ENCODE results near the gene BLOC1S4. TPM values are rescaled to one million over a fixed set of nuclear protein-coding genes. Genes with fewer than 3 reads are reported as not detected.

BLOC1S4 gene
- total RNA-seq, 1 donor from 2014 or later: 20.9 TPM

DNA sequence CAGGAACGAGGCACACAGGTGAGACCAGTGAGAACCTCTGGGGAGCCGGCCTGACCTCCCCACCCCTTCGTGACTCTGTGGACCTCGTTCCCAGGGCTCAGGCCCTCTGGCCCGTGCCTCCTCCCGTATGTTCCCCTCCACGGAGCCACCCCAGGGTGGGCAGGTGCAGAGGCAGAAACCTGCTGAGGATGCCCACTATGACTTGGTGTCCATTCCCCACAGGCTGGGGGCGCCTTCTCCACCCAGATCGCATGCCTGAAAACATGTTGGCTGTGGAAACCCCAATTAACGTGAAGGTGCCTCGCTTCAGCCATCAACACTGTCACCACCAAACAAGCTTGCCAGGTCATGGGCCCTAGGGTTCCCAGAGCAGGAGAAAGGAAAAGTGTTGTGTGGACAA lies 27.0 kb downstream of the BLOC1S4 start:
- Mint-ChIP-seq H3K27me3 (ENCODE audit: unreplicated experiment) (peaks cover 2% of the 10 kb centered on the region), H3K36me3 (ENCODE audit: low read depth, unreplicated experiment) (no peaks in the 10 kb centered on the region), H3K9me3 (ENCODE audit: unreplicated experiment) (no peaks in the 10 kb centered on the region), H3K27ac (ENCODE audit: unreplicated experiment) (no peak overlapping the region), H3K4me1 (ENCODE audit: unreplicated experiment) (peaks cover 4% of the 10 kb centered on the region), H3K4me3 (ENCODE audit: unreplicated experiment) (no peak overlapping the region)
- DNase-seq (ENCODE audit: low spot score): no peak
- TF ChIP-seq, protein P1, sequence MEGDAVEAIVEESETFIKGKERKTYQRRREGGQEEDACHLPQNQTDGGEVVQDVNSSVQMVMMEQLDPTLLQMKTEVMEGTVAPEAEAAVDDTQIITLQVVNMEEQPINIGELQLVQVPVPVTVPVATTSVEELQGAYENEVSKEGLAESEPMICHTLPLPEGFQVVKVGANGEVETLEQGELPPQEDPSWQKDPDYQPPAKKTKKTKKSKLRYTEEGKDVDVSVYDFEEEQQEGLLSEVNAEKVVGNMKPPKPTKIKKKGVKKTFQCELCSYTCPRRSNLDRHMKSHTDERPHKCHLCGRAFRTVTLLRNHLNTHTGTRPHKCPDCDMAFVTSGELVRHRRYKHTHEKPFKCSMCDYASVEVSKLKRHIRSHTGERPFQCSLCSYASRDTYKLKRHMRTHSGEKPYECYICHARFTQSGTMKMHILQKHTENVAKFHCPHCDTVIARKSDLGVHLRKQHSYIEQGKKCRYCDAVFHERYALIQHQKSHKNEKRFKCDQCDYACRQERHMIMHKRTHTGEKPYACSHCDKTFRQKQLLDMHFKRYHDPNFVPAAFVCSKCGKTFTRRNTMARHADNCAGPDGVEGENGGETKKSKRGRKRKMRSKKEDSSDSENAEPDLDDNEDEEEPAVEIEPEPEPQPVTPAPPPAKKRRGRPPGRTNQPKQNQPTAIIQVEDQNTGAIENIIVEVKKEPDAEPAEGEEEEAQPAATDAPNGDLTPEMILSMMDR (IDR thresholded peaks at IDR 0.05; ENCODE audit: unreplicated experiment): no peak

DNA sequence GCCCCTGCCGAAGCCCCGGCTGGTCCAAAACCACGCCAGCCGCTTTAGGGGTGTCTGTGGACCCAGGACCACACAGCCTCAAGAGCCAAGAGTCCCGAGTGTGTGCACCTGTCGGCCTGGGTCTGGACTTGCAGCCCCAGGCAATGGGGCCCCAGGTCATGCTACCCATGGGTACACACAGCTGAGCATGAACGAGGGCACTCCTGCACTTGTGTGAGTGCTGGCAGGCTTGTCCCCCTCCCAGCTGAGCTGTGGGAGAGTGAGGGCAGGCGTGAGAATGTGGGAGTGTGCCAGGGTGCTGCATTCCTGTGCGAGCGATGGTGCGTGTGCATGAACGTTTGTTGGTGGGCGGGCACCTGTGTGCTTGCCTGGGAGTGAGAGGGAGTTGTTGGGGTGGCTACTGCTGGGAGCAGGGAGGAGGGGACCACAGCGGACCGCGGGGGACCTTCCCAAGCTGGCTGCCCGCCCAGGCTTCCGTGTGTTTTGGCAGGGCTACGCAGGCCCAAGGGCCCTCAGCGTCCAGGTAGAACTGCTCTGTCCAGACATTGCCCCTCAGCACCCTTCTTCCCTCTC lies 30.8 kb downstream of the BLOC1S4 start:
- H3K36me3 Mint-ChIP-seq (ENCODE audit: low read depth, unreplicated experiment): no peaks in the 10 kb centered on the region
- no peak overlapping the region for H3K4me3 Mint-ChIP-seq (ENCODE audit: unreplicated experiment)
- peaks cover 7% of the 10 kb centered on the region for H3K27me3 Mint-ChIP-seq (ENCODE audit: unreplicated experiment)
- H3K4me1 Mint-ChIP-seq (ENCODE audit: unreplicated experiment): peaks cover 7% of the 10 kb centered on the region
- H3K9me3 Mint-ChIP-seq (ENCODE audit: unreplicated experiment): no peaks in the 10 kb centered on the region
- H3K27ac Mint-ChIP-seq (ENCODE audit: unreplicated experiment): no peak overlapping the region
- DNase-seq (ENCODE audit: low spot score): no peak
- TF ChIP-seq, protein P1 (IDR thresholded peaks at IDR 0.05; ENCODE audit: unreplicated experiment): no peak

DNA sequence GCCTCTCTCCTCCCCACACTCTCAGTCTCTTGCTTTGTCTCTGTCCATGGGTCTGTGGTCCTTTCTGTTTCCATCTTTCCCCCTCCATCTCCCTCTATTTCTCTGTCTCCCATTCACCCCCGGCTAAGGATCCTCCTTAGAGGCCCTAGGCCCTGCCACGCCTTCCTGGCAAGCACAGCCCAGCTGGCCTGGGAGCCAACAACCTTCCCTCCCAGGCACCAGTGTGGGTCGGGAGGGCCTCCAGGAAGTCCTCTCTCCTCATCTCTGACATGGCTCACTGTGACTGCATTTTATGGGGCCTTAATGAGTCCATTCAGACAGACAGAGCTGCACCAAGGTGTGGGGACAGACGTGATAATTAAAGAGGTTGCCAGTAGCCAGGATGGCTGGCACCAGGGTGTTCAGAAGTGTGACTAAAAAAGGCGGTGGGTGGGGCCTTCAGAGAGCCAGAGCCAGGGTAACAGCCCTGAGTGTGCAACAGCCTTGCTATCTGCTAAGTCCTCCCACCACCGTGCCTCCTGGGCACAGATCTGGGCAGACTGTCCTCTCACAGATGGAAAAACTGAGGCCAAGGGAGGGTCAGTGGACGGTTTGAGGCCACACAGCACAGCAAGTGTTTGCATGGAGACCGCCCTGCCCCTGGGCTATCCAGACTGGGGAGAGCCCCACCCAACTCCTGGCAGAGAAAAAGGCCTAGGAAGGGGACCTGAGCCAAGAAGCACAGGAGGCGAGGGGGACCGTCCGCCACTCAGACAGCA lies 31.5 kb downstream of the BLOC1S4 start:
- DNase-seq (ENCODE audit: low spot score): no peak
- H3K27me3 Mint-ChIP-seq (ENCODE audit: unreplicated experiment): peaks cover 6% of the 10 kb centered on the region
- no peaks in the 10 kb centered on the region for H3K36me3 Mint-ChIP-seq (ENCODE audit: low read depth, unreplicated experiment)
- H3K4me3 Mint-ChIP-seq (ENCODE audit: unreplicated experiment): no peak overlapping the region
- H3K4me1 Mint-ChIP-seq (ENCODE audit: unreplicated experiment): peaks cover 5% of the 10 kb centered on the region
- no peaks in the 10 kb centered on the region for H3K9me3 Mint-ChIP-seq (ENCODE audit: unreplicated experiment)
- TF ChIP-seq, protein P1 (IDR thresholded peaks at IDR 0.05; ENCODE audit: unreplicated experiment): no peak
- H3K27ac Mint-ChIP-seq (ENCODE audit: unreplicated experiment): no peak overlapping the region

DNA sequence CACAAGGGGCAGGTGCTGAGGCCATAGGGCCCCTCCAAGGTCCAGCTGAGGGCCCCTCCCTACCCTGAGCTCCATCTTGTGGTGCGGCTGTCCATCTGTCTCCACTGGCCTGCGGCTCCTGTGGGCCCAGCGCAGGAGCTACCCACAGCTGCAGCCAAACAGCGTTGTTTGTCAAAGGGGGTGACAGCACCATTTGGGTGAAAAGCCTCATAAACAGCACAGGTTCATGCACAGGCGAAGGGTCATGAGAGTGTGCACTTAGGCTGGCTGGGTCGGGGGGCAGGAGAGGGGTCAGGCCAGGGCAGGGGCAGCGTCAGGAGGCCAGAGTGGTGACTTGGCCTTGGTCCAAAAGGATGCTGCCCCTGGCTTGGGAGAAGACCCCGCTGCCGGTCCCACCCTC lies 32.3 kb downstream of the BLOC1S4 start:
- Mint-ChIP-seq H3K9me3 (ENCODE audit: unreplicated experiment) (no peaks in the 10 kb centered on the region), H3K36me3 (ENCODE audit: low read depth, unreplicated experiment) (no peaks in the 10 kb centered on the region), H3K27ac (ENCODE audit: unreplicated experiment) (no peak overlapping the region), H3K27me3 (ENCODE audit: unreplicated experiment) (peaks cover 6% of the 10 kb centered on the region), H3K4me1 (ENCODE audit: unreplicated experiment) (peaks cover 4% of the 10 kb centered on the region), H3K4me3 (ENCODE audit: unreplicated experiment) (no peak overlapping the region)
- TF ChIP-seq, protein P1 (IDR thresholded peaks at IDR 0.05; ENCODE audit: unreplicated experiment): no peak
- DNase-seq (ENCODE audit: low spot score): no peak
